BE2C (cell line): ENCODE results near the gene NOD2.
A peak's percentile ranks its signal among the peaks of the same experiment; 100 is the strongest.

Experiments used
- DNase-seq: peaks from one replicate; pipeline ENCODE4 v3.0.0-alpha.2; 2020
- H3K27me3 ChIP-seq: fragments of 250-450 bp; sonication (Bioruptor Pico); 2 replicates; pipeline ENCODE4 v1.5.1; 2020; ENCODE audit warnings: mild to moderate bottlenecking
- H3K36me3 ChIP-seq: fragments of 250-450 bp; sonication (Bioruptor Pico); 2 replicates; pipeline ENCODE4 v1.5.1; 2020; ENCODE audit warnings: mild to moderate bottlenecking
- H3K4me1 ChIP-seq: fragments of 250-450 bp; sonication (Bioruptor Pico); 2 replicates; pipeline ENCODE4 v1.5.1; 2020
- H3K4me3 ChIP-seq: 2 replicates; pipeline ENCODE4 v1.5.1; 2011; ENCODE audit warnings: low read depth, low read length
- H3K9me3 ChIP-seq: fragments of 250-450 bp; sonication (Bioruptor Pico); 2 replicates; pipeline ENCODE4 v1.5.1; 2020
- TF ChIP-seq, protein P1 (sequence below): IDR thresholded peaks from 2 replicates; pipeline ENCODE4 v1.5.1; 2012; ENCODE audit warnings: mild to moderate bottlenecking, low read depth, low read length

NOD2 gene

GRCh38 chr16:50778284-50779163 is 85.1 kb downstream of the NOD2 start:
- H3K4me1 ChIP-seq: no peaks in the 10 kb centered on the region
- no peaks in the 10 kb centered on the region for H3K36me3 ChIP-seq
- no peak for DNase-seq
- H3K4me3 ChIP-seq: no peak overlapping the region
- no peaks in the 10 kb centered on the region for H3K27me3 ChIP-seq
- TF ChIP-seq, protein P1, sequence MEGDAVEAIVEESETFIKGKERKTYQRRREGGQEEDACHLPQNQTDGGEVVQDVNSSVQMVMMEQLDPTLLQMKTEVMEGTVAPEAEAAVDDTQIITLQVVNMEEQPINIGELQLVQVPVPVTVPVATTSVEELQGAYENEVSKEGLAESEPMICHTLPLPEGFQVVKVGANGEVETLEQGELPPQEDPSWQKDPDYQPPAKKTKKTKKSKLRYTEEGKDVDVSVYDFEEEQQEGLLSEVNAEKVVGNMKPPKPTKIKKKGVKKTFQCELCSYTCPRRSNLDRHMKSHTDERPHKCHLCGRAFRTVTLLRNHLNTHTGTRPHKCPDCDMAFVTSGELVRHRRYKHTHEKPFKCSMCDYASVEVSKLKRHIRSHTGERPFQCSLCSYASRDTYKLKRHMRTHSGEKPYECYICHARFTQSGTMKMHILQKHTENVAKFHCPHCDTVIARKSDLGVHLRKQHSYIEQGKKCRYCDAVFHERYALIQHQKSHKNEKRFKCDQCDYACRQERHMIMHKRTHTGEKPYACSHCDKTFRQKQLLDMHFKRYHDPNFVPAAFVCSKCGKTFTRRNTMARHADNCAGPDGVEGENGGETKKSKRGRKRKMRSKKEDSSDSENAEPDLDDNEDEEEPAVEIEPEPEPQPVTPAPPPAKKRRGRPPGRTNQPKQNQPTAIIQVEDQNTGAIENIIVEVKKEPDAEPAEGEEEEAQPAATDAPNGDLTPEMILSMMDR: no peak
- H3K9me3 ChIP-seq: no peaks in the 10 kb centered on the region

- no peaks in the 10 kb centered on the region for H3K36me3 ChIP-seq
- no peaks in the 10 kb centered on the region for H3K9me3 ChIP-seq
- no peak overlapping the region for H3K4me3 ChIP-seq
- TF ChIP-seq, protein P1: peak; percentile 29
- no peaks in the 10 kb centered on the region for H3K27me3 ChIP-seq
- no peak for DNase-seq
- H3K4me1 ChIP-seq: no peaks in the 10 kb centered on the region
Observed at GRCh38 chr16:50781043-50781442, 87.6 kb downstream of the NOD2 start.

- Histone ChIP-seq H3K4me3 (no peak overlapping the region), H3K4me1 (no peaks in the 10 kb centered on the region), H3K9me3 (no peaks in the 10 kb centered on the region), H3K27me3 (no peaks in the 10 kb centered on the region), H3K36me3 (no peaks in the 10 kb centered on the region)
- TF ChIP-seq, protein P1: no peak
- DNase-seq: no peak
Observed at GRCh38 chr16:50781518-50781917, 88.1 kb downstream of the NOD2 start.
